Sigmoid colon (tissue), 7 donors: Measurements from ENCODE around the gene POLN. TPM values are rescaled to one million over a fixed set of nuclear protein-coding genes. Genes with fewer than 3 reads are reported as not detected.

ENCODE experiments used
- DNase-seq: peaks from one replicate; pipeline ENCODE4 v3.0.0-alpha.2; 2019
- H3K27ac ChIP-seq, 4 donors: fragments of 200-600 bp; sonication (generic); one replicate each; pipeline ENCODE4 v1.5.1; 2016 to 2019; ENCODE audit warnings: mild to moderate bottlenecking in 1 of 4
- H3K27me3 ChIP-seq, 3 donors: fragments of 200-600 bp; sonication (generic); one replicate each; pipeline ENCODE4 v1.5.1; 2019; ENCODE audit warnings: mild to moderate bottlenecking in 1 of 3
- H3K36me3 ChIP-seq, 4 donors: fragments of 200-600 bp; sonication (generic); one replicate each; pipeline ENCODE4 v1.5.1; 2016 to 2019
- H3K4me1 ChIP-seq, 4 donors: fragments of 200-600 bp; sonication (generic); one replicate each; pipeline ENCODE4 v1.5.1; 2017 to 2019
- H3K4me3 ChIP-seq, 4 donors: fragments of 200-600 bp; sonication (generic); one replicate each; pipeline ENCODE4 v1.5.1; 2017 to 2019; ENCODE audit warnings: mild to moderate bottlenecking in 2 of 4, moderate library complexity in 1 of 4
- H3K9me3 ChIP-seq, 4 donors: fragments of 200-600 bp in 3 of 4; sonication (generic) in 3 of 4; one replicate each; pipeline versions ENCODE4 v1.5.1 to v1.6.1; 2013 to 2019
- EP300 ChIP-seq, 4 donors: sonication (generic); formaldehyde crosslinking; IDR thresholded peaks; one replicate each; pipeline ENCODE4 v1.6.1; 2017; ENCODE audit warnings: antibody characterized with exemption in 4 of 4
- POLR2A ChIP-seq, 2 donors: fragments of 450-650 bp; IDR thresholded peaks; one replicate each; pipeline ENCODE4 v1.6.1; 2016; ENCODE audit warnings: antibody characterized with exemption in 2 of 2, mild to moderate bottlenecking in 2 of 2, moderate library complexity in 2 of 2
- POLR2AphosphoS5 ChIP-seq, 4 donors: sonication (generic); formaldehyde crosslinking; IDR thresholded peaks; one replicate each; pipeline ENCODE4 v1.6.1; 2017; ENCODE audit warnings: antibody characterized with exemption in 4 of 4
- WGBS, 2 donors: extraction: QIAGEN DNeasy Blood & Tissue Kit; methylation state at CpG; one replicate each; pipeline ENCODE4 v1.1.7; 2013; 5-methylcytosine and 5-hydroxymethylcytosine counted together
- intact Hi-C: fragments of 100-400 bp; cut with DNase I; formaldehyde crosslinking; loops from one replicate; pipeline ENCODE4 v1.15.1; 2023
- polyA plus RNA-seq, 3 donors: library from polyadenylated mRNA; stranded (reverse); fragments of 200-250 nt; gene quantifications; one replicate each; pipeline ENCODE4 v1.2.3, GENCODE V29; 2013
- total RNA-seq, 4 donors: library from RNA; depleted of rRNA; stranded (reverse); fragments of >200 nt; gene quantifications; one replicate each; pipeline ENCODE4 v1.1.0, GENCODE V29; 2016
- TF ChIP-seq, protein P1 (sequence below), 4 experiments: fragments of 450-650 bp in 3 of 4; fragments of 200-600 bp in 1 of 4; IDR thresholded peaks; one replicate each; pipeline ENCODE4 v1.5.1; 2016 to 2019; ENCODE audit warnings: antibody characterized with exemption in 4 of 4, mild to moderate bottlenecking in 3 of 4, moderate library complexity in 2 of 4
- donor health status: healthy with polysubstance abuse.
- donor health status: Bipolar disorder and iron deficiency.
- donor health status: healthy.

POLN gene
- total and polyA plus RNA-seq, 7 donors: 0.60 to 9.4 (median 2.0) TPM; not detected in 1

- no peak for TF ChIP-seq EP300 (IDR thresholded peaks at IDR 0.05)
- TF ChIP-seq POLR2AphosphoS5 (IDR thresholded peaks at IDR 0.05): no peak
- no peak for TF ChIP-seq POLR2A (IDR thresholded peaks at IDR 0.05)
- TF ChIP-seq, protein P1, sequence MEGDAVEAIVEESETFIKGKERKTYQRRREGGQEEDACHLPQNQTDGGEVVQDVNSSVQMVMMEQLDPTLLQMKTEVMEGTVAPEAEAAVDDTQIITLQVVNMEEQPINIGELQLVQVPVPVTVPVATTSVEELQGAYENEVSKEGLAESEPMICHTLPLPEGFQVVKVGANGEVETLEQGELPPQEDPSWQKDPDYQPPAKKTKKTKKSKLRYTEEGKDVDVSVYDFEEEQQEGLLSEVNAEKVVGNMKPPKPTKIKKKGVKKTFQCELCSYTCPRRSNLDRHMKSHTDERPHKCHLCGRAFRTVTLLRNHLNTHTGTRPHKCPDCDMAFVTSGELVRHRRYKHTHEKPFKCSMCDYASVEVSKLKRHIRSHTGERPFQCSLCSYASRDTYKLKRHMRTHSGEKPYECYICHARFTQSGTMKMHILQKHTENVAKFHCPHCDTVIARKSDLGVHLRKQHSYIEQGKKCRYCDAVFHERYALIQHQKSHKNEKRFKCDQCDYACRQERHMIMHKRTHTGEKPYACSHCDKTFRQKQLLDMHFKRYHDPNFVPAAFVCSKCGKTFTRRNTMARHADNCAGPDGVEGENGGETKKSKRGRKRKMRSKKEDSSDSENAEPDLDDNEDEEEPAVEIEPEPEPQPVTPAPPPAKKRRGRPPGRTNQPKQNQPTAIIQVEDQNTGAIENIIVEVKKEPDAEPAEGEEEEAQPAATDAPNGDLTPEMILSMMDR (IDR thresholded peaks at IDR 0.05): no peak
- no peak overlapping the region for H3K27ac ChIP-seq
These were observed 62.2 kb downstream of the POLN start for GRCh38 chr4:2179717-2180116.

DNA sequence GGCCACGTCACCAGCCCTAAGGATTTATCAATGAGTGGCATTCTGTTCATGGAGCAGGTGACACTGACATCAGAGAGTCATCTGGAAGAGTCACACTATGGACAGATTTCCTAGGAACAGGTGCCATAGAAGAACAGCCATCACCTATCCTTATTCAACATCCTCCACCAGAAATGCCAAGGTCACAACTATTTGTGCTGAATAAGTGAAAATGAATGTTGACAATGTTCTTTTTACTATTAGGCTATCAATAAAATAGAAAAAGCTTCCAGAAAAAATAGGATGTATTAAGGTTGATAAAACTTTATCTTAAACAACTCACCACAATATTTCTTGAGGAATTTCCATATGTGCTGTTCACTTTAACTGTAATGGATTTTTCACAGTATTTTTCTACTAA, 62.9 kb downstream of the POLN start:
- intact Hi-C loops: no loop called here
- no peak overlapping the region for H3K27ac ChIP-seq
- no peaks in the 10 kb centered on the region for H3K36me3 ChIP-seq
- DNase-seq: no peak
- H3K27me3 ChIP-seq: no peaks in the 10 kb centered on the region
- 91 to 94% methylated on average over 1 of the region's 1 CpG for WGBS, 2 donors
- no peaks in the 10 kb centered on the region for H3K4me1 ChIP-seq
- H3K4me3 ChIP-seq: no peak overlapping the region
- H3K9me3 ChIP-seq: no peaks in the 10 kb centered on the region
- no peak for TF ChIP-seq POLR2AphosphoS5 (IDR thresholded peaks at IDR 0.05)
- TF ChIP-seq POLR2A (IDR thresholded peaks at IDR 0.05): no peak
- TF ChIP-seq, protein P1 (IDR thresholded peaks at IDR 0.05): no peak
- no peak for TF ChIP-seq EP300 (IDR thresholded peaks at IDR 0.05)

More at GRCh38 chr4:2179717-2180116, 62.2 kb downstream of the POLN start:
- Histone ChIP-seq H3K36me3 (no peaks in the 10 kb centered on the region), H3K4me1 (no peaks in the 10 kb centered on the region), H3K4me3 (no peak overlapping the region), H3K9me3 (no peaks in the 10 kb centered on the region), H3K27me3 (no peaks in the 10 kb centered on the region)
- no peak for DNase-seq
- 47 to 79% methylated on average over 7 of the region's 7 CpGs for WGBS, 2 donors
- intact Hi-C loops: no loop called here

DNA sequence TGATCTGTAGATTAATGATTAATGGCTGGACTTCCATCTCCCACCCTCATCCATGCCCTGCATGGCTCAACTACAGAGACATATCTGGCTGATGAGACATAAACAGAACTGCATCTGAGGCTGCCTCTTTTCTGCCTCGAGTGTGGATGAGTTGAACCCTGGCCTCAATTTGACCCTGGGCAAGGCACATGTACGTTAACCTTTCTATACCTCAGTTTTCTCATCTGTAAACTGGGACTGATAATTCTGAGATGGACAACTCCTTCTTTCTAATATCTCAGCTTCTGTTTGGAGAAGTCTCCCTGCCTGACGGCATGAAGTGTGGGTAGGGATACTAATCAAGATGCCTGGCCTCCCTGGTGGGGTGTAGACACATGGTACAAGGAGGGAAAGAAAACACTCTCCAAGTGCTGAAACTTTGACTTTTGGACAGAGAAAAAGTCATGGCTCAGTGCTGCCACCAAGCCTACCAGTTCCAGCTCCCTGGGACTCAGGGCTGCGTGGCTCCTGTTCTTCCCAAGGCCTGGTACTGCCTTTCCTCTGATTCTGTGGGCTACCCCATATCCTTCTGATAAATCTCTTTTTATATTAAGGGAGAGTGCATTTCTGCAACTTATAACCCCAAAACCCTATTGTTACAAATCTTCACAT, 64.4 kb downstream of the POLN start:
- 87 to 89% methylated on average over 4 of the region's 4 CpGs for WGBS, 2 donors

DNA sequence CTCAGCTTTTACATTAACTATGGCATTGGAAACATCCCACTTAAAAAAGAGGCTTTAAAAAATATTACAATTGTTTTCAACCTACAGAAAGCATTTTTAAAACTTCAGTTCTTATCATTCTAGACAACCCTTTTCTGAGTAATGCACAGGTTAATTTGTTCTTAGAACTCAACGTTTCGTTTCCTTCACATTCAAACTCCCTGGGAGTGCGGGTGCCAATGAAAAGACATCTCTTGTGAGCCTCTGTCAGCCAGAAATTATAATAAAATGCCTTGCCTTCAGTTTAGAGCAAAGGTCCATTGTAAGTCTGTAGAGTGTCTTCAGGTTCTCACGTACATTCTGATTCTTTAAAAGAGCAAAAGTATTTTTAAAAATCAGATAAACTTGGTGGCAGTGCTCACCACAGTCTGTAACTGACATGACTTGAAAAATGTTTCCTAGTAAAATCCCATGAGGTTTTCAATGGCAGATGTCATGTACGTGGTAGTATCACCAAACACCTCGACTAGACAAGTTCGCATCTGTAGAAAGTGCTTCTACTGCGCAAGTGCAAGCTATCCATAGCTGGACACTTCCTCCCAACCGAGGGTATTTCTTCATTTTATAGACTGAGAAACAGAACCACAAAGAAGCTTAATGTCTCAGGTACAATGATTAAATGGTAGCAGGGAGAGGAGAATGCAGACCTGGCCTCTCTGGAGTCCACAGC, 65.8 kb downstream of the POLN start:
- no peak overlapping the region for H3K27ac ChIP-seq
- H3K4me1 ChIP-seq: no peaks in the 10 kb centered on the region
- no peak for DNase-seq
- no peaks in the 10 kb centered on the region for H3K27me3 ChIP-seq
- no peak overlapping the region for H3K4me3 ChIP-seq
- TF ChIP-seq, protein P1 (IDR thresholded peaks at IDR 0.05): no peak
- TF ChIP-seq POLR2AphosphoS5 (IDR thresholded peaks at IDR 0.05) (no peak), EP300 (IDR thresholded peaks at IDR 0.05) (no peak), POLR2A (IDR thresholded peaks at IDR 0.05) (no peak)
- 86 to 88% methylated on average over 9 of the region's 9 CpGs for WGBS, 2 donors
- no peaks in the 10 kb centered on the region for H3K36me3 ChIP-seq
- intact Hi-C loops: no loop called here
- H3K9me3 ChIP-seq: no peaks in the 10 kb centered on the region

More for the DNA sequence above, 64.4 kb downstream of the POLN start:
- no peaks in the 10 kb centered on the region for H3K4me1 ChIP-seq
- H3K36me3 ChIP-seq: no peaks in the 10 kb centered on the region
- H3K4me3 ChIP-seq: no peak overlapping the region
- DNase-seq: no peak
- no peak for TF ChIP-seq POLR2A (IDR thresholded peaks at IDR 0.05)
- no peaks in the 10 kb centered on the region for H3K9me3 ChIP-seq
- H3K27ac ChIP-seq: no peak overlapping the region
- H3K27me3 ChIP-seq: no peaks in the 10 kb centered on the region
- intact Hi-C loops: no loop called here

GRCh38 chr4:2174061-2174460, 67.9 kb downstream of the POLN start:
- no peaks in the 10 kb centered on the region for H3K4me1 ChIP-seq
- TF ChIP-seq POLR2A (IDR thresholded peaks at IDR 0.05) (no peak), POLR2AphosphoS5 (IDR thresholded peaks at IDR 0.05) (no peak), EP300 (IDR thresholded peaks at IDR 0.05) (no peak)
- TF ChIP-seq, protein P1 (IDR thresholded peaks at IDR 0.05): no peak
- no peaks in the 10 kb centered on the region for H3K27me3 ChIP-seq
- H3K9me3 ChIP-seq: no peaks in the 10 kb centered on the region
- no peak for DNase-seq
- no peak overlapping the region for H3K4me3 ChIP-seq
- 95 to 98% methylated on average over 6 of the region's 6 CpGs for WGBS, 2 donors
- no peak overlapping the region for H3K27ac ChIP-seq
- peaks cover 0 to 10% (median 0%) of the 10 kb centered on the region in 4 donors for H3K36me3 ChIP-seq
- intact Hi-C loops: no loop called here
